ENCODE measurements around the gene CUTA. TPM values are rescaled to one million over a fixed set of nuclear protein-coding genes. Genes with fewer than 3 reads are reported as not detected.

Gene CUTA
- total RNA-seq, 1 experiment from 2014 or later = 186 TPM

DNA sequence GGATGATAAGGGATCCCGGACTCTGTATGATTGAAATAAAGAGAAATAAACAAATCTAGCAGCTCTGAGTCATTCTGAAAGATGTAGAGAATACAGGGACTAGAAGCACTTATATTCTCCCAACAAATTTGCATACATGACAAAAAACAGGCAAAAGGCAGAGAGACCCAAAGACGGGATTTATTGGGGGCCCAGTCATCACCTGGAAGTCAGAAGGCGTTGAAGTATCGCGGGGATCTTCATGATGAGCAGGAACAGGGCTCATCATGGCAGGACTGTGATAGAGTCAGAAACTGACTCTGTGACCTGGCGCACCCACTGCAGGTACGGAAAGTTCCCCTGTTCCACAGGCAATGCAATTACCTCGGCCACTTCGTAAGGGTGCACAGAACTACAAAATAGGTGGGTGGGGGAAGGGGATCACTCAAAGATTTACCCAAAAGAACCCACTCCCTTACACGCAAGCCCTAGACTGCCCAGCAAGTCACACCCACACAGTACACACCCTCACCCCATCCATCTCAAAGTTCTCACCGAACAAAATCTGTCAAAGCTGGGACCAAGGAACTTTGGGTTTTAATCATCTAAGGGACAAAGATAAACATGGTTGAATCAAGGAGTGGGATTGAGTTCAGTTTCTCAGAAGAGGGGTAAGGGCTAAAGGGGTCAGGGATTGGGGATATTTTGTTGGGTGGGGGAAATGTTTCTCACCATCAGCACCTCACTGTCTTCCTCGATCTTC, 1.4 kb downstream of the CUTA start (continued):
- no peak for TF ChIP-seq MAX (IDR thresholded peaks at IDR 0.05)
- no peak for TF ChIP-seq POLR2AphosphoS5 (IDR thresholded peaks at IDR 0.05; ENCODE audit: low read depth, low read length)
- no peak for TF ChIP-seq TCF7L2 (IDR thresholded peaks at IDR 0.05; ENCODE audit: borderline replicate concordance, extremely low read depth, insufficient read depth, insufficient read length)
- TF ChIP-seq SRF (IDR thresholded peaks at IDR 0.05; ENCODE audit: low read depth) = no peak
- no peak for TF ChIP-seq POLR2A (IDR thresholded peaks at IDR 0.05; ENCODE audit: borderline replicate concordance, extremely low read depth, insufficient read depth, insufficient read length)
- TF ChIP-seq, protein P1, sequence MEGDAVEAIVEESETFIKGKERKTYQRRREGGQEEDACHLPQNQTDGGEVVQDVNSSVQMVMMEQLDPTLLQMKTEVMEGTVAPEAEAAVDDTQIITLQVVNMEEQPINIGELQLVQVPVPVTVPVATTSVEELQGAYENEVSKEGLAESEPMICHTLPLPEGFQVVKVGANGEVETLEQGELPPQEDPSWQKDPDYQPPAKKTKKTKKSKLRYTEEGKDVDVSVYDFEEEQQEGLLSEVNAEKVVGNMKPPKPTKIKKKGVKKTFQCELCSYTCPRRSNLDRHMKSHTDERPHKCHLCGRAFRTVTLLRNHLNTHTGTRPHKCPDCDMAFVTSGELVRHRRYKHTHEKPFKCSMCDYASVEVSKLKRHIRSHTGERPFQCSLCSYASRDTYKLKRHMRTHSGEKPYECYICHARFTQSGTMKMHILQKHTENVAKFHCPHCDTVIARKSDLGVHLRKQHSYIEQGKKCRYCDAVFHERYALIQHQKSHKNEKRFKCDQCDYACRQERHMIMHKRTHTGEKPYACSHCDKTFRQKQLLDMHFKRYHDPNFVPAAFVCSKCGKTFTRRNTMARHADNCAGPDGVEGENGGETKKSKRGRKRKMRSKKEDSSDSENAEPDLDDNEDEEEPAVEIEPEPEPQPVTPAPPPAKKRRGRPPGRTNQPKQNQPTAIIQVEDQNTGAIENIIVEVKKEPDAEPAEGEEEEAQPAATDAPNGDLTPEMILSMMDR (IDR thresholded peaks at IDR 0.05 in 2 of 3, conservative IDR thresholded peaks at IDR 0.05 in 1 of 3; ENCODE audit: borderline replicate concordance in 1 of 3, insufficient read depth in 1 of 3, low read depth in 2 of 3, low read length in 2 of 3) = no peak
- TF ChIP-seq ELF1 (IDR thresholded peaks at IDR 0.05; ENCODE audit: borderline replicate concordance, low read depth) = no peak
- TF ChIP-seq CEBPB (IDR thresholded peaks at IDR 0.05; ENCODE audit: low read depth) = no peak
- no peak for TF ChIP-seq FOSL1 (IDR thresholded peaks at IDR 0.05; ENCODE audit: low read depth)
- TF ChIP-seq RAD21 (IDR thresholded peaks at IDR 0.05; ENCODE audit: low read depth) = no peak

- peak overlapping the region; percentile 97; the same call in 1 of the 2 replicates for H3K4me2 ChIP-seq (ENCODE audit: low read length)
- ChIA-PET POLR2A (no interaction called here), RAD21 (ENCODE audit: low non-redundant PET in 1 of 2, low total read pairs in 2 of 2, uncharacterized antibody in 2 of 2, unreplicated experiment in 2 of 2) (no interaction called here), CTCF (no interaction called here)
- H3K27me3 ChIP-seq (ENCODE audit: insufficient read depth, low read length) = no peaks in the 10 kb centered on the region
- BruUV-seq (replicated peaks) = no TSS peak
- ATAC-seq (no peak), DNase-seq (ENCODE audit: low read depth, low spot score) (no peak)
- H3K4me3 ChIP-seq (replicated peaks in 1 of 2; ENCODE audit: low read depth in 1 of 2, low read length in 2 of 2) = no peak overlapping the region
- no peak overlapping the region for H2AFZ ChIP-seq (ENCODE audit: low read depth, low read length, poor library complexity, severe bottlenecking)
- H3K27ac ChIP-seq (ENCODE audit: low read depth, low read length) = no peak overlapping the region
- H3K9me3 ChIP-seq (ENCODE audit: control insufficient read depth in 1 of 2, insufficient read depth in 1 of 2, low read depth in 1 of 2, low read length in 2 of 2) = no peaks in the 10 kb centered on the region
- intact Hi-C loops (cut with micrococcal nuclease) = loop anchor here (10.0 kb wide), 1 partner anchor 211 kb away; the partner anchor contains the start of genes HSD17B8, RING1, RXRB and SLC39A7
- no peak overlapping the region for H3K9ac ChIP-seq (ENCODE audit: low read length)
- H3K79me2 ChIP-seq (ENCODE audit: insufficient read depth, low read length) = peaks cover 38% of the 10 kb centered on the region
- no peaks in the 10 kb centered on the region for H4K20me1 ChIP-seq (ENCODE audit: insufficient read depth)
- TF ChIP-seq FOSL1 (IDR thresholded peaks at IDR 0.05; ENCODE audit: low read depth) = no peak
- TF ChIP-seq, protein P1 (IDR thresholded peaks at IDR 0.05 in 2 of 3, conservative IDR thresholded peaks at IDR 0.05 in 1 of 3; ENCODE audit: borderline replicate concordance in 1 of 3, insufficient read depth in 1 of 3, low read depth in 2 of 3, low read length in 2 of 3) = no peak
- no peak for TF ChIP-seq ZNF274 (IDR thresholded peaks at IDR 0.05; ENCODE audit: low read depth, low read length)
- no peak for TF ChIP-seq EZH2phosphoT487 (IDR thresholded peaks at IDR 0.05; ENCODE audit: borderline replicate concordance)
- TF ChIP-seq SIN3A (IDR thresholded peaks at IDR 0.05; ENCODE audit: low read depth) = no peak
- no peak for TF ChIP-seq POLR2AphosphoS5 (IDR thresholded peaks at IDR 0.05; ENCODE audit: low read depth, low read length)
- TF ChIP-seq ATF3 (IDR thresholded peaks at IDR 0.05) = no peak
- no peak for TF ChIP-seq CBX3 (IDR thresholded peaks at IDR 0.05; ENCODE audit: low read depth)
- no peak for TF ChIP-seq EZH2 (IDR thresholded peaks at IDR 0.05)
- peaks cover 5 to 28% of the 10 kb centered on the region in 2 experiments; a peak in 3 of 4 replicates for H3K36me3 ChIP-seq (ENCODE audit: control insufficient read depth in 1 of 2, insufficient read depth in 2 of 2, low read length in 2 of 2)
- no peaks in the 10 kb centered on the region for H3K9me2 ChIP-seq (ENCODE audit: insufficient read depth)
- peaks cover 13 to 36% of the 10 kb centered on the region in 2 experiments for H3K4me1 ChIP-seq (ENCODE audit: control insufficient read depth in 1 of 2, insufficient read depth in 2 of 2, low read length in 2 of 2)
Measured at GRCh38 chr6:33415831-33416230, 2.1 kb downstream of the CUTA start.
